ENCODE results near the gene MEGF11. TPM values are rescaled to one million over a fixed set of nuclear protein-coding genes. Genes with fewer than 3 reads are reported as not detected.

MEGF11 gene
- total RNA-seq, 1 donor from 2014 or later, result 0.60 TPM

DNA sequence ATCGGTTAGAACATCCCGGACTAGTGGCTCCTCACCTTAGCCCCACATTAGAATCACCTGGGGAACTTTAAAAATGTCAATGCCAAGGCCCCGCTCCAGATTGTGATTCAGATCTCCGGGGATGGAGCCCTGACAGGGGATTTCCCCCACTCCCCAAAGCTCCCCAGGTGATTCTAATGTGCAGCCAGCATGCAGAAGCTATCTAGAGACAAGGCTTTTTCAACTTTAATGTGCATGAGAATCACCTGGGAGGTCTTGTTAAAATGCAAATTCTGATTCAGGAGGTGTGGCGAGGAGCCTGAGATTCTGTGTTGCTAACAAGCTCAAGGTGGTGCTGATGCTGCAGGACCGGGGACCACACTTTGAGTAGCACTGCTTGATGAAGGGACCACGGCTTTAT, 227.6 kb downstream of the MEGF11 start:
- DNase-seq (ENCODE audit: low spot score, unreplicated experiment), result no peak
- no peak overlapping the region for H3K27ac Mint-ChIP-seq
- no peaks in the 10 kb centered on the region for H3K36me3 Mint-ChIP-seq (ENCODE audit: insufficient read depth)
- H3K9me3 Mint-ChIP-seq (ENCODE audit: low read depth), result no peaks in the 10 kb centered on the region
- H3K4me1 Mint-ChIP-seq (ENCODE audit: low read depth), result no peaks in the 10 kb centered on the region
- peaks cover 51% of the 10 kb centered on the region for H3K27me3 Mint-ChIP-seq
- H3K4me3 Mint-ChIP-seq (ENCODE audit: low read depth), result no peak overlapping the region
- TF ChIP-seq, protein P1, sequence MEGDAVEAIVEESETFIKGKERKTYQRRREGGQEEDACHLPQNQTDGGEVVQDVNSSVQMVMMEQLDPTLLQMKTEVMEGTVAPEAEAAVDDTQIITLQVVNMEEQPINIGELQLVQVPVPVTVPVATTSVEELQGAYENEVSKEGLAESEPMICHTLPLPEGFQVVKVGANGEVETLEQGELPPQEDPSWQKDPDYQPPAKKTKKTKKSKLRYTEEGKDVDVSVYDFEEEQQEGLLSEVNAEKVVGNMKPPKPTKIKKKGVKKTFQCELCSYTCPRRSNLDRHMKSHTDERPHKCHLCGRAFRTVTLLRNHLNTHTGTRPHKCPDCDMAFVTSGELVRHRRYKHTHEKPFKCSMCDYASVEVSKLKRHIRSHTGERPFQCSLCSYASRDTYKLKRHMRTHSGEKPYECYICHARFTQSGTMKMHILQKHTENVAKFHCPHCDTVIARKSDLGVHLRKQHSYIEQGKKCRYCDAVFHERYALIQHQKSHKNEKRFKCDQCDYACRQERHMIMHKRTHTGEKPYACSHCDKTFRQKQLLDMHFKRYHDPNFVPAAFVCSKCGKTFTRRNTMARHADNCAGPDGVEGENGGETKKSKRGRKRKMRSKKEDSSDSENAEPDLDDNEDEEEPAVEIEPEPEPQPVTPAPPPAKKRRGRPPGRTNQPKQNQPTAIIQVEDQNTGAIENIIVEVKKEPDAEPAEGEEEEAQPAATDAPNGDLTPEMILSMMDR (IDR thresholded peaks at IDR 0.05; ENCODE audit: unreplicated experiment), result no peak

DNA sequence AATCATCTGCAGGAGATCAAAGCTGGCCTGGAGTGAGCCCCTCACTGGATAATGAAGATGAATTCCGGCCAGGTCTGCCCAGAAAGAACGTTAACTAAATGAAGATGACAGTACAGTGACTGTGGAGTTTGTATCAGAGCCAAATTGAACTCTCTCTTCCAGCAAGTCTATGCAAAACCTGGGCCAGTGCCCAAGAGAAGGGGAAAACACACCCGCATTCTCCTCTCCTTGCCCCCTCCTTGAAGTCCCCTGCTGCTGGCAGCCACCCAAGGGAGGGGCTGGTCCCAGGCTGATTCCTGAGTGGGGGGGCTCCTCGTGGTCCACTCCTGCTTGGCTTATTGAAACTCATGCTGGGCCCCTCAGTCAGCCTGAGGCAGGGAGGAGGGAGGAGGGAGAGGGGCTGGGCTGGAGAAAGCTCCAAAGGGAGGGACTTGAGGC, 228.5 kb downstream of the MEGF11 start:
- H3K9me3 Mint-ChIP-seq (ENCODE audit: low read depth), result no peaks in the 10 kb centered on the region
- H3K27ac Mint-ChIP-seq, result no peak overlapping the region
- H3K36me3 Mint-ChIP-seq (ENCODE audit: insufficient read depth), result no peaks in the 10 kb centered on the region
- TF ChIP-seq, protein P1 (IDR thresholded peaks at IDR 0.05; ENCODE audit: unreplicated experiment), result no peak
- no peak for DNase-seq (ENCODE audit: low spot score, unreplicated experiment)
- no peak overlapping the region for H3K4me3 Mint-ChIP-seq (ENCODE audit: low read depth)
- H3K27me3 Mint-ChIP-seq, result peaks cover 49% of the 10 kb centered on the region
- no peaks in the 10 kb centered on the region for H3K4me1 Mint-ChIP-seq (ENCODE audit: low read depth)

DNA sequence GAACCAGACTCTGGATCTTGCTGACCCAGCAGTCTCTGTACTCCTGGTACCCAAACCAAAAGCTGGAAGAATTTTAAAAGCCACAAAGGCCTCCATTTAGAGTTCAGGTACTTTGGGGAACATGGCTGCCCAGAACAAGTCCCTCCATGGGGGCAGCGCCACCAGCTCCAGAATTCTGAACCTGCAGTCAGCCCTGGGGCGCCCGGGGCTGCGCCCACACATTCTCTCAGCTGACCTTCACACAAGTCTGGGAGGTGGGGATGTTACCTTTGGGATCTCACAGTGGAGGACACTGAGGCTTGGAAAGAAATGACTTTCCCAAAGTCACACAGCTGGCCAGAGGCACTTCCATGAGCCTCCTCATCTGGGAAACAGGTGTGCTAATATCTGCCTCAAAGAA, 229.4 kb downstream of the MEGF11 start:
- DNase-seq (ENCODE audit: low spot score, unreplicated experiment), result no peak
- Mint-ChIP-seq H3K36me3 (ENCODE audit: insufficient read depth) (no peaks in the 10 kb centered on the region), H3K4me1 (ENCODE audit: low read depth) (no peaks in the 10 kb centered on the region), H3K27me3 (peaks cover 43% of the 10 kb centered on the region), H3K27ac (no peak overlapping the region), H3K4me3 (ENCODE audit: low read depth) (no peak overlapping the region), H3K9me3 (ENCODE audit: low read depth) (no peaks in the 10 kb centered on the region)
- TF ChIP-seq, protein P1 (IDR thresholded peaks at IDR 0.05; ENCODE audit: unreplicated experiment), result no peak

DNA sequence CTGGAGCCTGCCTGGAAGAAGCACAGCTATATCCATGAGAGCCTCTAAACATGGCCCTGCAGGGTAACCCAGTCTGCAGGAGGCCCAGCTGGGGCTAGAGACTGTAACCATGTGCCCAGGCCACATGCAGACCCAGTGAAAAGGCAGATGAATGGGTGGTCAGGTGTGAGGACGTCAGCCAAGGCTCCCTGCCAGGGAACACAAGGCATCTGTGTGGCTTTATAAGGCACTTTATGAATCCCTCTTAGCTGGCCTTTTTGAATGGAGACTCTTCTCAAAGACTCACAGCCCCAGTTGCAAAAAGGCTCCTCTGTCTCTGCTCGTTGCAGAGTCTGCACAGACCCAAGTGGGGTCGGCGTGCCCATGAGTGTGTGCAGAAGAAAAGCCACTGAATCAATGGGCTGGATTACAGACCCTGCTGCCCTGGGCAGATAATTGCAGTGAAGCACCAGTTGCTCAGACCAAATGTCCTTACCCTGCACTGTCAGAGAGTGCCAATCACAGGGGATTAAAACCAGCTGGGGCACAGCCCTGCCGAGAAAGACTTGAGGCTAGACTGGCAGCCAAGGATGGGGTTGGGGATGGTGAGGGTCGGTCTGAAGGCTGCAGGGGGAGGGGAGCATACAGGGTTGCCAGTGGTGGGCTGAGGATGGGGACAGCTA, 230.1 kb downstream of the MEGF11 start:
- Mint-ChIP-seq H3K9me3 (ENCODE audit: low read depth) (no peaks in the 10 kb centered on the region), H3K27ac (no peak overlapping the region), H3K27me3 (peaks cover 43% of the 10 kb centered on the region), H3K4me1 (ENCODE audit: low read depth) (no peaks in the 10 kb centered on the region), H3K36me3 (ENCODE audit: insufficient read depth) (no peaks in the 10 kb centered on the region), H3K4me3 (ENCODE audit: low read depth) (no peak overlapping the region)
- TF ChIP-seq, protein P1 (IDR thresholded peaks at IDR 0.05; ENCODE audit: unreplicated experiment), result no peak
- DNase-seq (ENCODE audit: low spot score, unreplicated experiment), result no peak

DNA sequence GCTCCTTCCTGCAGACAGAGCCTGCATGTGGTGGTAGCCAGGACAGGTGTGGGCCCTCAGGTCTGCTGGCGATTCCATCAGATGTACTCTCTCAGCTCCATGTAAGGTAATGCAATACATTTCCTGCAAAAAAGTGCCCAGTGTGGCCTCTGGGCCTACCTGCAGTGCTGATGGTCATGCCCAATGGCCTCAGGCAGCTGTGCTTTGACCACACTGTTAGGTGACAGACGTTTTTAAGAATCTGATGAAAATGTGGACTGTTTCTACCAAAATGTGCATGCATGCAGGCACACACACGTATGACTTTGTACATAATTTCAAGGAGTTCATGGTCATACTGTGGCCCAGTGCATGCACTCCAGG, 231.4 kb downstream of the MEGF11 start:
- TF ChIP-seq, protein P1 (IDR thresholded peaks at IDR 0.05; ENCODE audit: unreplicated experiment), result no peak
- no peaks in the 10 kb centered on the region for H3K36me3 Mint-ChIP-seq (ENCODE audit: insufficient read depth)
- no peak for DNase-seq (ENCODE audit: low spot score, unreplicated experiment)
- peaks cover 41% of the 10 kb centered on the region for H3K27me3 Mint-ChIP-seq
- no peaks in the 10 kb centered on the region for H3K4me1 Mint-ChIP-seq (ENCODE audit: low read depth)
- no peaks in the 10 kb centered on the region for H3K9me3 Mint-ChIP-seq (ENCODE audit: low read depth)
- no peak overlapping the region for H3K27ac Mint-ChIP-seq
- H3K4me3 Mint-ChIP-seq (ENCODE audit: low read depth), result no peak overlapping the region
